Measurements from ENCODE around the gene MCL1. TPM values are rescaled to one million over a fixed set of nuclear protein-coding genes. Genes with fewer than 3 reads are reported as not detected.

MCL1 gene
- total RNA-seq, 1 experiment from 2014 or later = 145 TPM

- Histone ChIP-seq H2AFZ (no peak overlapping the region), H3F3A (ENCODE audit: insufficient read depth, low read depth) (peaks cover 69% of the 10 kb centered on the region), H3K79me2 (ENCODE audit: low read depth) (peaks cover 74% of the 10 kb centered on the region), H3K9me3 (ENCODE audit: insufficient read depth, low read depth) (no peaks in the 10 kb centered on the region), H3K4me3 (peak overlapping the region; percentile 73), H4K20me1 (ENCODE audit: insufficient read depth) (peaks cover 64% of the 10 kb centered on the region), H3K27ac (peak overlapping the region; percentile 93), H3K36me3 (ENCODE audit: low read depth) (peaks cover 63% of the 10 kb centered on the region), H3K4me2 (peak overlapping the region; percentile 95), H3K9me2 (ENCODE audit: insufficient read depth) (no peaks in the 10 kb centered on the region), H3K27me3 (ENCODE audit: insufficient read depth, low read depth) (no peaks in the 10 kb centered on the region), H3K4me1 (replicated peaks; ENCODE audit: insufficient read depth) (peaks cover 46% of the 10 kb centered on the region)
- intact Hi-C loops (cut with micrococcal nuclease; ENCODE audit: unreplicated experiment) = loop anchor here (1.0 to 5.0 kb wide), 3 partner anchors 33 to 235 kb away; partner anchors contain the start of gene ENSA
- POLR2A ChIA-PET (ENCODE audit: unreplicated experiment) = interaction anchor here (0.7 to 2.2 kb wide), 2 partner anchors 16 to 17 kb away, joined by 4 to 42 read pairs; no protein-coding TSS in a partner anchor
- DNase-seq = no peak
- no TSS peak for BruUV-seq (replicated peaks)
- CTCF ChIA-PET = interaction anchor here (0.6 kb wide), 1 partner anchor 12 kb away, joined by 7 read pairs; no protein-coding TSS in a partner anchor
- TF ChIP-seq, protein P1, sequence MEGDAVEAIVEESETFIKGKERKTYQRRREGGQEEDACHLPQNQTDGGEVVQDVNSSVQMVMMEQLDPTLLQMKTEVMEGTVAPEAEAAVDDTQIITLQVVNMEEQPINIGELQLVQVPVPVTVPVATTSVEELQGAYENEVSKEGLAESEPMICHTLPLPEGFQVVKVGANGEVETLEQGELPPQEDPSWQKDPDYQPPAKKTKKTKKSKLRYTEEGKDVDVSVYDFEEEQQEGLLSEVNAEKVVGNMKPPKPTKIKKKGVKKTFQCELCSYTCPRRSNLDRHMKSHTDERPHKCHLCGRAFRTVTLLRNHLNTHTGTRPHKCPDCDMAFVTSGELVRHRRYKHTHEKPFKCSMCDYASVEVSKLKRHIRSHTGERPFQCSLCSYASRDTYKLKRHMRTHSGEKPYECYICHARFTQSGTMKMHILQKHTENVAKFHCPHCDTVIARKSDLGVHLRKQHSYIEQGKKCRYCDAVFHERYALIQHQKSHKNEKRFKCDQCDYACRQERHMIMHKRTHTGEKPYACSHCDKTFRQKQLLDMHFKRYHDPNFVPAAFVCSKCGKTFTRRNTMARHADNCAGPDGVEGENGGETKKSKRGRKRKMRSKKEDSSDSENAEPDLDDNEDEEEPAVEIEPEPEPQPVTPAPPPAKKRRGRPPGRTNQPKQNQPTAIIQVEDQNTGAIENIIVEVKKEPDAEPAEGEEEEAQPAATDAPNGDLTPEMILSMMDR (conservative IDR thresholded peaks at IDR 0.05) = no peak
- TF ChIP-seq EZH2 (IDR thresholded peaks at IDR 0.05; ENCODE audit: low read depth) = no peak
These were observed 1.7 kb downstream of the MCL1 start for GRCh38 chr1:150577557-150578271.

DNA sequence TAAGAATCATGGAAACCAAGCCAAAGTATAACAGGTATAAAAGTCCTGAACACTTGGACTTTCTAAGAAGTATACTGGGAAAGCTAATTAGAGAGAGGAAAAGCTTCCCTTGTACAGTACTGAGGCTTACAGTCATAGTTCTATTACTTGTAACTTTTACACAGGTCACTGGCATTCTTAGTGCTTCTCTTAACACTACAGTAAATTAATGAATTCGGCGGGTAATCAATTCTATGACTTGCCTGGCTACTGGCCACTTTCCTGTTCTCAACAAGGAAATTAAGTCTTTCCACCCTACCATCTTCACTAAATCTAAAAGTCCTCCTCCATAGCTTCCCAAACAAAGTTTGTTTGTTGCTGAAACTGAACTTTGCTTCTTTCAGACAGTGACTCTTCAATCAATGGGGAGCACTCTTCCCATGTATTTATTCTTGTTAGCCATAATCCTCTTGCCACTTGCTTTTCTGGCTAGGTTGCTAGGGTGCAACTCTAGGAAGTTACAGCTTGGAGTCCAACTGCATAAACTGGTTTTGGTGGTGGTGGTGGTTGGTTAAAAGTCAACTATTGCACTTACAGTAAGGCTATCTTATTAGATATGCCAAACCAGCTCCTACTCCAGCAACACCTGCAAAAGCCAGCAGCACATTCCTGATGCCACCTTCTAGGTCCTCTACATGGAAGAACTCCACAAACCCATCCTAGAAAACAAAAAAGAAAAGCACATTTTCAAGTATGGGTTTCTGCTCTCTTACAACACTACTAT is 2.4 kb downstream of the MCL1 start:
- Histone ChIP-seq H3K4me2 (peak overlapping the region; percentile 95), H4K20me1 (ENCODE audit: insufficient read depth) (peaks cover 68% of the 10 kb centered on the region), H3K4me1 (replicated peaks; ENCODE audit: insufficient read depth) (peaks cover 51% of the 10 kb centered on the region), H3K9me3 (ENCODE audit: insufficient read depth, low read depth) (no peaks in the 10 kb centered on the region), H2AFZ (no peak overlapping the region), H3K9me2 (ENCODE audit: insufficient read depth) (no peaks in the 10 kb centered on the region), H3K27me3 (ENCODE audit: insufficient read depth, low read depth) (no peaks in the 10 kb centered on the region), H3K36me3 (ENCODE audit: low read depth) (peaks cover 66% of the 10 kb centered on the region), H3K79me2 (ENCODE audit: low read depth) (peaks cover 81% of the 10 kb centered on the region), H3K27ac (peak overlapping the region; percentile 93), H3F3A (ENCODE audit: insufficient read depth, low read depth) (peaks cover 72% of the 10 kb centered on the region), H3K4me3 (peak overlapping the region; percentile 73)
- ChIA-PET POLR2A (ENCODE audit: unreplicated experiment) (interaction anchor here (0.6 to 1.1 kb wide), 7 partner anchors 9 to 685 kb away, joined by 3 to 13 read pairs (median 4); no protein-coding TSS in a partner anchor), CTCF (interaction anchor here (0.6 kb wide), 1 partner anchor 13 kb away, joined by 7 read pairs; no protein-coding TSS in a partner anchor)
- intact Hi-C loops (cut with micrococcal nuclease; ENCODE audit: unreplicated experiment) = loop anchor here (5.0 kb wide), 1 partner anchor 235 kb away; no protein-coding TSS in a partner anchor
- no peak for DNase-seq
- TF ChIP-seq EZH2 (IDR thresholded peaks at IDR 0.05; ENCODE audit: low read depth) = no peak
- TF ChIP-seq, protein P1 (conservative IDR thresholded peaks at IDR 0.05) = no peak
- no TSS peak for BruUV-seq (replicated peaks)

- Histone ChIP-seq H2AFZ (no peak overlapping the region), H3K9me3 (ENCODE audit: insufficient read depth, low read depth) (no peaks in the 10 kb centered on the region), H3F3A (ENCODE audit: insufficient read depth, low read depth) (peaks cover 78% of the 10 kb centered on the region), H3K4me3 (peak overlapping the region; percentile 73), H3K27me3 (ENCODE audit: insufficient read depth, low read depth) (no peaks in the 10 kb centered on the region), H3K4me1 (replicated peaks; ENCODE audit: insufficient read depth) (peaks cover 54% of the 10 kb centered on the region), H3K4me2 (peak overlapping the region; percentile 95), H4K20me1 (ENCODE audit: insufficient read depth) (peaks cover 68% of the 10 kb centered on the region), H3K36me3 (ENCODE audit: low read depth) (peaks cover 66% of the 10 kb centered on the region), H3K9me2 (ENCODE audit: insufficient read depth) (no peaks in the 10 kb centered on the region), H3K79me2 (ENCODE audit: low read depth) (peaks cover 87% of the 10 kb centered on the region), H3K27ac (peak overlapping the region; percentile 93)
- CTCF ChIA-PET = no interaction called here
- DNase-seq = no peak
- POLR2A ChIA-PET (ENCODE audit: unreplicated experiment) = interaction anchor here (0.6 to 1.1 kb wide), 7 partner anchors 8 to 685 kb away, joined by 3 to 13 read pairs (median 4); no protein-coding TSS in a partner anchor
- intact Hi-C loops (cut with micrococcal nuclease; ENCODE audit: unreplicated experiment) = loop anchor here (5.0 kb wide), 1 partner anchor 236 kb away; no protein-coding TSS in a partner anchor
- no TSS peak for BruUV-seq (replicated peaks)
- TF ChIP-seq, protein P1 (conservative IDR thresholded peaks at IDR 0.05) = no peak
- no peak for TF ChIP-seq EZH2 (IDR thresholded peaks at IDR 0.05; ENCODE audit: low read depth)
These were observed 3.1 kb downstream of the MCL1 start for GRCh38 chr1:150576367-150576711.
